ENCODE measurements around the gene TAL1.
"Not testable (repeated sequence)": the region's sequence is repeated elsewhere in the genome, so short reads cannot be mapped to it uniquely, and the experiment has no call there.

Gene TAL1

DNA sequence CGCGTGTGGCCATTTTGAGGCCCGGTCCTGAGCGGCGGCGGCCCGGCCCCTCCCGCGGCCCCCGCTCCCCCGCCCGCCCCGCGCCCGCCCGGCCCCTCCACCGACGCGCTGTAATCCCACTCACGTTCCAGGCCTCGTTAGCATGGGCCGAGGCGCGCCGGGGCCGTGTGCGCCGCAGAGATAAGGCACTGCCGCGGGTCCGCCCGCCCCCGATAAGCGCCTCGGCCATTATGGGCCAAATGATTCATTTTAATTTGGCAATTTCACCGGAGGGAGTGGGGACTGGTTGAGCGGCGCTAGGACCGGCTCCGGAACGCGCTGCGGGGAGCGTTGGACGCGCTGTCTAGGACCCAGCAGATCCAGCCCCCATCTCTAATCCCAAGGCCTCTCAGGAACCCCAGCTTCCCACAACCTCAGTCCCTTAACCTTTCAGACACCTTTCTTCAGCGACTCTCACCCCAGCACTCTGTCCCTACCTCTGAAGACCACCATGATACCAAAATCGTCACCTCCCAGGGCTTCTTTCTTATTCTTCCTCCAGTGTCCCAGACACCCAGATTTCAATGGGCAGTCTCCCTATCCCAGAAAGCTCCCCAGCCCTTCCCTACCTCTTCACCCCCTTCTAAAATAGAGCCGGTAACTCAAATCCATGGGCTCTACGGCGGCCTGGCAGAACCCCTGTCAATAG lies at the start of gene TAL1:
TSS of gene TAL1 (minus strand) at position 39 of the 688 bp plus-strand sequence. CDS start 6,337 bp downstream, outside the sequence.
- DNase-seq (ENCODE audit: low read depth in 2 of 2), result no peak

GRCh38 chr1:47280142-47280541 lies 48.1 kb upstream of the TAL1 start:
- no peak for DNase-seq (ENCODE audit: low read depth in 2 of 2)

GRCh38 chr1:47276850-47277249 lies 44.8 kb upstream of the TAL1 start:
- DNase-seq (ENCODE audit: low read depth in 2 of 2), result no peak

- DNase-seq (ENCODE audit: low read depth in 2 of 2), result not testable (repeated sequence)
These were observed 43.8 kb upstream of the TAL1 start for GRCh38 chr1:47275811-47276210.

DNA sequence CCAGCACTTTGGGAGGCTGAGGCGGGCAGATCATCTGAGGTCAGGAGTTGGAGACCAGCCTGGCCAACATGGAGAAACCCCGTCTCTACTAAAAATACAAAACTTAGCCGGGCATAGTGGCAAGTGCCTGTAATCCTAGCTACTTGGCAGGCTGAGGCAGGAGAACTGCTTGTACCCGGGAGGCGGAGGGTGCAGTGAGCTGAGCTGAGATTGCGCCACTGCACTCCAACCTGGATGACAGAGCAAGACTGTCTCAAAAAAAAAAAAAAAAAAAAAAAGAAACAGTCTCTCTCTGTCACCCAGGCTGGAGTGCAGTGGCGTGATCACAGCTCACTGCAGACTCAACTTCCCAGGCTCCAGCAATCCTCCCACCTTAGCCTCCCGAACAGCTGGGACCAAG lies 33.5 kb upstream of the TAL1 start:
- not testable (repeated sequence) for DNase-seq (ENCODE audit: low read depth in 2 of 2)

- peak; percentile 6 to 17 for DNase-seq (ENCODE audit: low read depth in 2 of 2)
These were observed 30.9 kb upstream of the TAL1 start for GRCh38 chr1:47262787-47263413.

GRCh38 chr1:47257224-47257623 lies 25.2 kb upstream of the TAL1 start:
- DNase-seq (ENCODE audit: low read depth in 2 of 2), result no peak

DNA sequence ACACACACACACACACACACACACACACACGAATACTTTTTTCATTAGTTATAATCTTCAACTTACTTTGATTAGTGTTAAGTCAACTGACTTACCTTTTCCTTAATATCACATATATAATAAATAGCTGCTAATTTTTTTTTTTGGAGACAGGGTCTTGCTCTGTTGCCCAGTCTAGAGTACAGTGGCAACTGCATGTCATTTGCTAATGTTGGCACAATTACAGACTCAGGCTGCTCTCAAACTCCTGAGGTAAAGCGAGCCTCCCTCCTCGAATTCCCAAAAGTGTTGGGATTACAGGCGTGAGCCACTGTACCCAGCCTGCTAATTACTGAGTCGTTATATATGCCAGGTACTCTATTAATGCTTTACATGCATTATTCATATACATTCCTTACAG lies 20.8 kb upstream of the TAL1 start:
- no peak for DNase-seq (ENCODE audit: low read depth in 2 of 2)

DNA sequence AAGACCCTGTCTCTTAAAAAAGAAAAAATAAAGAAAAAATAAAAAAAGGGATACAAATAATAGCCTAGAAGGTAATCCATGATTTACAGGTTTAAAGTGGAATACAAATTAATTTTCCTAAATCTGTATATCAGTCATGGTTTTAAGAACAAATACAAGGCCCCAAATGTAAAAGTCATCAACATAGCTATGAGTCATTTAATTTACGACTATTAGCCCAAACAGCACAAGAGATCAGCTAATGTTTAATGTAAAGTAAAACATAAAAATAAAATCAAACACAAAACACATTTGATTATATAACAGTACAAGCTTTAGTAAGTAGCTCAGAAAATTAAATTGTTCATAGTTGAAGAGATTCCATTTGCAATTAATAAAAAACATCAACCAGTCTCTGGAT lies 20.3 kb upstream of the TAL1 start:
- no peak for DNase-seq (ENCODE audit: low read depth in 2 of 2)

DNA sequence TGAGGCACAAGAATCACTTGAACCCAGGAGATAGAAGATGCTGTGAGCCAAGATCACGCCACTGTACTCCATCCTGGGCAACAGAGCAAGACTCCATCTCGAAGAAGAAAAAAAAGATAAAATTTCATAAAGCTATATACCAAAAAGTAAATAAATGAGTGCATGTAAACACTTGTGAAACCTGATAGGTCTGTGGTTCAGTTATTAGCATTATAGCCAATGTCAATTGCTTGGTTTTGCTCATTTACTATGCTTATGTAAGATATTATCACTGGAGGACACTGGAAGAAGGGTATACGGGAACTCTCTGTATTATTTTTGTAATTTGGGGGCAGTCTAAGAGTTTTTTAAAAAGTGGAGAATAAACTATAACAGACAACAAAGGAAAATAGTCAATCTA lies 17.7 kb upstream of the TAL1 start:
- no peak for DNase-seq (ENCODE audit: low read depth in 2 of 2)

GRCh38 chr1:47244339-47244862 lies 12.4 kb upstream of the TAL1 start:
- DNase-seq (ENCODE audit: low read depth in 2 of 2), result no peak

DNA sequence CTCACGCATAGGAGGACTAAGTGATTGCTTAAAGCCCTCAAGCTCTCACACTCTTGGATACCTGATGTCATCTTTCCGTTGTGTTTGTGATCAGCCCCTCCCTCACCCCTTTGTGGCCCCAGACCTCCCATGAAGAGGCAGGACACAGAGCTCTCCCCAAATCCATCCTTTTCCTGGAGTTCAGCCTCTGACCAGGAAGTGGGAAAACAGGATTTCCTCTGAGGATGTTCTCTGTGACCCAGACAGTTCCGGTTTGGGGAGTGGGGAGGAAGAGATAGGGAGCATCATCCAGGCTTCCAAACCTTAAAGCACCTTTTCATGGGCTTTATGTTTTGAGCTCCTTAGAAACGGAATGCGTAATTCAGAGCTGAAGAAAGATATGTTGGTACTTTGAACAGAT lies 11.9 kb upstream of the TAL1 start:
- DNase-seq (ENCODE audit: low read depth in 2 of 2), result no peak

- DNase-seq (ENCODE audit: low read depth in 2 of 2), result no peak
These were observed 9.4 kb upstream of the TAL1 start for GRCh38 chr1:47241114-47242113.

DNA sequence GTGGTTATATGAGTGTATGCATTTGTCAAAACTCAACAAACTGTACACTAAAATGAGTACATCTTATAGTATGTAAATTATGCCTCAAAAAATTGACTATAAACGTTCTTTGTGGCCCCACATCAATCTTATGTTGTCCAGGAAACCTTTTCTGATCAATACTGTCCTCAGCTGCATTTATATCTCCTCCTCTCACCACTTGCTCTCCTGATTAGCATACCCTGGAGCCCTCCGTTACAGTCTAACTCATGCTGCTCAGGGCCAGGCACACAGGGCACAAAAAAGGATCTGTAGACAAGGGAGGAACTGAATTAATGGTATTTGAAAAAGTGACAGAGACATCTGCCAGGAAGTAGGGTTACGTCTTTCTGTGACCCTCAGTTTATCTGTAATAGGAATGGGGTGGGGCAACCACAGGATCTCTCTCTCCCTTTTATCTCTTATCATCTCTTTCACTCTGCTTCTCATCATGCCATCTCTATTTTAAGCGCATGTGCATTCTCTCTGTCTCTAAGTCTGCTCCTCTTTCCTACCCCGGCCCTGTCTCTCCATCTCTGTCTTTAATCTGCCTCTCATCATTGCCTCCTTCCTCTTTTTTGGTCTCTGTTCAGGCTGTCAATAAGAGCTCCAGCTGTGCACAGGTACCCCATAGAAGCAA lies 7.0 kb upstream of the TAL1 start:
- no peak for DNase-seq (ENCODE audit: low read depth in 2 of 2)

DNA sequence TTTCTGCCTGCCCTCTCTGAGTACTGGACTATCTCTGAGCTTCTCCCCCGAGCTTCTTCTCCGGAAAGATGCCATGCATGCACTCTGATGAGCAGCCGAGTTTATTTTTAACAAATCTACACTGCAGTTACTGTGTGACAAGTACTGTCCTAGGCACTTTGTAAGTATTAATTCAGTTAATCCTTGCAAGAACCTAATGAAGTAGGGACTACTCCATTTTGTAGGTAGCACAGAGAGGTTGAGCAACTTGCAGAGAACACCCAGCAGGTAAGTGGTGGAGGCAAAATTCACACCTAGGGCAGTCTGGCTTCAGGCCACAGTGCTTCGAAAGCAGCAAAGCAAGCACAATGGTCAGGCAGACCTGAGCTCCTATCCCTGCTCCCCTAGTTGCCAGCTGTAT lies 3.8 kb upstream of the TAL1 start:
- DNase-seq (ENCODE audit: low read depth in 2 of 2), result no peak

- no peak for DNase-seq (ENCODE audit: low read depth in 2 of 2)
These were observed 3.2 kb upstream of the TAL1 start for GRCh38 chr1:47235241-47235681.

GRCh38 chr1:47233186-47233585 lies 1.2 kb upstream of the TAL1 start:
- no peak for DNase-seq (ENCODE audit: low read depth in 2 of 2)

DNA sequence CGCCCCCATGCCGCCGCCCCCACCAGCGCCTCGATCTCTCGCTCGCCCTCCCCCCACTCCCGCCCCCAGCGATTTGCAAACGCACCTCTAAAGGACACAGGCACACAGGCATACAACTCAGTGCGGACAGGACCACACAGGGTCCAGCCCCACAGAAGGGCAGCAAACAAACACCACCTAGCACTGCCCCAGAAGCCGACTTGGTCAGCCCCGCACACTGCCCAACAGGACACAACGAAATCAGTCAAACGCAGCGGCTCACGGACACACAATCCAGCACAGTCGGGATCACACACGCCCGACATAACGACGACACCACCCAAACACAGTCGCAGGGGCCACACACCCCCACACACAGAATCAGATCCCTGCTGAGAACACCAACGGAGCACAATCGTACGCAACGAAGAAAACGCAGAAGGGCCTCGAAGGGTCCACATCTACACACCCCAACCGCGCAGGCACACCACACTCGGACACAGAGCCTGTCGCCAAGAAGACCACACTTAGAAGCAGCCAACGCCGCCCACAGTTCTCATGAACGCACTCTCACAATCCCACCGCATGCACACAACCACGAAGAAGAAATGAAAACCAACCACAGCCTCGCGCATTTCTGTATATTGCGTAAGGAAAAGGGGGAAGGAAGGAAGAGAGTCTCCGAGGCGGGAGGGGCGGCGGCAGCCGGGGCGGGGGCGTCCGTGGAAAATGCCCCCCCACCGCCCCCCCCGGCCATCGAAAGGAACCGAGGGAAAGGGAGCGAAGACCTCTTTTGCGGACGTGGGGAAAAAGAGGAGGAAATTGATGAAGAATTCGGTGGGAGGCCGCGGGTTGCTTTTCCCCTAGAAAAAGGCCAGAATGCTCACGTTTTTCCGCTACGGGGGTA lies 481 bp downstream of the TAL1 start:
- DNase-seq (ENCODE audit: low read depth in 2 of 2), result peak in 1 of 2 experiments; percentile 8

DNA sequence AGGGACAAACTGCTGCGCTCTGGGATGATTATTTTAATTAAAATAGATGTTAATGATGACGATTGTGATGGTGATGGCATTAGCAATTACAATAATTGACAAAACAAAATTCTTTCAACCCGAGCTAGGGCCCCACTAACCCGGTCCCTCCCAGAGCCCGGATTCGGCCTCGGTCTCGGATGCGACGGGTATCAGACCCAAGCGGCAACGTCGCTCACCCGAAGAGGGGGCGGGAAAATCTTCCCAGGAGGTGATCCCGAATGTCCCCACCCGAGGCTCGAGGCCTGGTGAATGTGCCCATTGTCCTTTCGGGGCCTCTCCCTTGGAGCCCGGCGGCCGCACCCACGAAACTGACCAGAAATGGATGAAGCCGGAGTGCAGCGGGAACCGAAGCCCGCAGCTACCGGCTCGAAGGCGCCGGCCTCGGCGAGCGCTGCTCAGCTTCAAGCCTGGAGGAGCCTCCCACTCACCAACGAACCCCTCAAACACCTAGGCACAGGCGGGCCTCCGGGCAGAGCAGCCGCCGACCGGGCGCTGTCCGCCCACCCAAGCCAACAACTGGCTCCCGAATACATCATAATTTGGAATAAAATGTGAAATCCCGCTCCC lies 1.2 kb downstream of the TAL1 start:
- DNase-seq (ENCODE audit: low read depth in 2 of 2), result no peak
